HEK293T (cell line): Measurements from ENCODE around the gene AQP10.

Source experiments
- BHLHE40 ChIP-seq: fragments of 450-650 bp; IDR thresholded peaks from 2 replicates; pipeline ENCODE4 v1.6.1; 2016; ENCODE audit warnings: mild to moderate bottlenecking, moderate library complexity, borderline replicate concordance
- CTBP1 ChIP-seq: fragments of 450-650 bp; IDR thresholded peaks from 2 replicates; pipeline ENCODE4 v1.6.1; 2016; ENCODE audit warnings: borderline replicate concordance
- FOXA1 ChIP-seq: fragments of 450-650 bp; IDR thresholded peaks from 2 replicates; pipeline ENCODE4 v1.6.1; 2016; ENCODE audit warnings: mild to moderate bottlenecking
- FOXK2 ChIP-seq: fragments of 450-650 bp; IDR thresholded peaks from 2 replicates; pipeline ENCODE4 v1.6.1; 2016; ENCODE audit warnings: mild to moderate bottlenecking
- FOXM1 ChIP-seq: fragments of 450-650 bp; IDR thresholded peaks from 2 replicates; pipeline ENCODE4 v1.6.1; 2017; ENCODE audit warnings: mild to moderate bottlenecking, borderline replicate concordance
- L3MBTL2 ChIP-seq: fragments of 450-650 bp; conservative IDR thresholded peaks from 2 replicates; pipeline ENCODE4 v1.6.1; 2016; ENCODE audit warnings: mild to moderate bottlenecking
- LEF1 ChIP-seq: fragments of 450-650 bp; IDR thresholded peaks from 2 replicates; pipeline ENCODE4 v1.6.1; 2017; ENCODE audit warnings: mild to moderate bottlenecking, borderline replicate concordance
- NFRKB ChIP-seq: fragments of 450-650 bp; IDR thresholded peaks from 2 replicates; pipeline ENCODE4 v1.6.1; 2016; ENCODE audit warnings: mild to moderate bottlenecking, moderate library complexity
- SP1 ChIP-seq: fragments of 450-650 bp; IDR thresholded peaks from 2 replicates; pipeline ENCODE4 v1.6.1; 2017
- SUZ12 ChIP-seq: fragments of 450-650 bp; IDR thresholded peaks from 2 replicates; pipeline ENCODE4 v1.6.1; 2016; ENCODE audit warnings: mild to moderate bottlenecking
- TARDBP ChIP-seq: fragments of 450-650 bp; IDR thresholded peaks from 2 replicates; pipeline ENCODE4 v1.6.1; 2016
- ZNF384 ChIP-seq: fragments of 450-650 bp; IDR thresholded peaks from 2 replicates; pipeline ENCODE4 v1.6.1; 2016

DNA sequence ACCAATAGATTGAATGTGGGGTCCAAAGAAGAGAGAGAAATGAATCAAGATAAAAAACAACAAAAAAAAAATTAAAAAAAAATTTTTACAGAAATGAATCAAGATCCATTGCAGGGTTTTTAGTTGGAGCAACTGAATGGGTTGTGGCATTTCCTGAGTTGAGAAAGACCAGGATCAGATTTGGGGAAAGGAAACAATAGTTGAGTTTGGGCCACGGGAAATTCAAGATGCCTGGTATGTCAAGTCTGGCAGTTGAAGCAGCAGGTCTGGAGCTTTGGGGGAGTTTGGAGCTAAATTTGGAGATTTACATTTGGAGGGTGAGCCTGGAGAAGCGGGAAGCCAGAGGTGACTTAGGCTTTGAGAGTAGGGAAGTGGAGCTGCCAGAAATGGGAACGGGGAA is 27.1 kb downstream of the AQP10 start:
- TF ChIP-seq NFRKB = no peak
- TF ChIP-seq LEF1 = no peak
- TF ChIP-seq CTBP1 = no peak
- no peak for TF ChIP-seq FOXA1
- no peak for TF ChIP-seq BHLHE40
- no peak for TF ChIP-seq FOXM1
- no peak for TF ChIP-seq FOXK2
- TF ChIP-seq ZNF384 = no peak
- no peak for TF ChIP-seq TARDBP
- no peak for TF ChIP-seq SP1
- no peak for TF ChIP-seq SUZ12
- no peak for TF ChIP-seq L3MBTL2
